ENCODE measurements around the gene CES4A.

The CES4A gene

GRCh38 chr16:66983033-66983432 is 5.4 kb upstream of the CES4A start:
- H3K9me3 ChIP-seq (ENCODE audit: low read length): no peaks in the 10 kb centered on the region
- H3K4me3 ChIP-seq (ENCODE audit: low read depth, low read length, poor library complexity, severe bottlenecking): no peak overlapping the region
- no peak overlapping the region for H3K27ac ChIP-seq (ENCODE audit: low read depth, low read length, poor library complexity, severe bottlenecking)

GRCh38 chr16:66984892-66985311 is 3.5 kb upstream of the CES4A start:
- Histone ChIP-seq H3K79me2 (ENCODE audit: insufficient read depth, low read length) (no peaks in the 10 kb centered on the region), H3K4me3 (ENCODE audit: low read depth, low read length, poor library complexity, severe bottlenecking) (no peak overlapping the region), H3K4me2 (ENCODE audit: low read length) (no peak overlapping the region), H3K27ac (ENCODE audit: low read depth, low read length, poor library complexity, severe bottlenecking) (no peak overlapping the region), H3K9ac (ENCODE audit: low read length) (no peak overlapping the region), H3K4me1 (ENCODE audit: insufficient read depth, low read length, severe bottlenecking) (no peaks in the 10 kb centered on the region), H4K20me1 (ENCODE audit: insufficient read depth, low read length) (no peaks in the 10 kb centered on the region), H3K9me2 (ENCODE audit: low read depth, low read length) (no peaks in the 10 kb centered on the region), H3K9me3 (ENCODE audit: low read length) (no peaks in the 10 kb centered on the region), H2AFZ (ENCODE audit: low read length) (no peak overlapping the region), H3K27me3 (ENCODE audit: insufficient read depth, low read length) (no peaks in the 10 kb centered on the region), H3F3A (ENCODE audit: insufficient read depth, low read length) (no peaks in the 10 kb centered on the region), H3K36me3 (ENCODE audit: insufficient read depth, low read length) (no peaks in the 10 kb centered on the region)
- TF ChIP-seq EZH2 (IDR thresholded peaks at IDR 0.05; ENCODE audit: borderline replicate concordance, low read length) (no peak), CTCF (IDR thresholded peaks at IDR 0.05; ENCODE audit: low read length) (no peak)

More at GRCh38 chr16:66983033-66983432, 5.4 kb upstream of the CES4A start:
- TF ChIP-seq EZH2 (IDR thresholded peaks at IDR 0.05; ENCODE audit: borderline replicate concordance, low read length) (no peak), CTCF (IDR thresholded peaks at IDR 0.05; ENCODE audit: low read length) (no peak)
- Histone ChIP-seq H4K20me1 (ENCODE audit: insufficient read depth, low read length) (no peaks in the 10 kb centered on the region), H3F3A (ENCODE audit: insufficient read depth, low read length) (no peaks in the 10 kb centered on the region), H2AFZ (ENCODE audit: low read length) (no peak overlapping the region), H3K4me2 (ENCODE audit: low read length) (no peak overlapping the region), H3K36me3 (ENCODE audit: insufficient read depth, low read length) (no peaks in the 10 kb centered on the region), H3K9me2 (ENCODE audit: low read depth, low read length) (no peaks in the 10 kb centered on the region), H3K9ac (ENCODE audit: low read length) (no peak overlapping the region), H3K27me3 (ENCODE audit: insufficient read depth, low read length) (no peaks in the 10 kb centered on the region), H3K79me2 (ENCODE audit: insufficient read depth, low read length) (no peaks in the 10 kb centered on the region), H3K4me1 (ENCODE audit: insufficient read depth, low read length, severe bottlenecking) (no peaks in the 10 kb centered on the region)

DNA sequence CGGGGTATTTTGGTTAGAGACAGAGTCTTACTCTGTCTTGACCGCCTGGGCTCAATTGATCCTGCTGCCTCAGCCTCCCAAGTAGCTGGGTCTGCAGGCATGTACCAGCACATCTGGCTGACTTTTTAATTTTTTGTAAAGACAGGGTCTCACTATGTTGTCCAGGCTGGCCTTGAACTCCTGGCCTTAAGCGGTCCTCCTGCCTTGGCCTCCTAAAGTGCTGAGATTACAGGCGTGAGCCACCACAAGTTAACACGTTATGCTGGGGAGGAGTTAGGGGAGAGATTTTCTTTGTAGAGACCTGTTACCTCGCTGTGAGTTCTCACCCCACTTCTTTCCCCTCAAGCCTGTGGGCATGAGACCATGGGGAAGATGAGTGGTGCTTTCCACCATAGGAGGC is 1.8 kb upstream of the CES4A start:
- no peak for TF ChIP-seq EZH2 (IDR thresholded peaks at IDR 0.05; ENCODE audit: borderline replicate concordance, low read length)
- TF ChIP-seq CTCF (IDR thresholded peaks at IDR 0.05; ENCODE audit: low read length): no peak

More for the DNA sequence above, 1.8 kb upstream of the CES4A start:
- H2AFZ ChIP-seq (ENCODE audit: low read length): no peak overlapping the region
- no peaks in the 10 kb centered on the region for H4K20me1 ChIP-seq (ENCODE audit: insufficient read depth, low read length)
- no peak overlapping the region for H3K4me3 ChIP-seq (ENCODE audit: low read depth, low read length, poor library complexity, severe bottlenecking)
- H3K9ac ChIP-seq (ENCODE audit: low read length): no peak overlapping the region
- H3K9me2 ChIP-seq (ENCODE audit: low read depth, low read length): no peaks in the 10 kb centered on the region
- no peak overlapping the region for H3K4me2 ChIP-seq (ENCODE audit: low read length)
- H3F3A ChIP-seq (ENCODE audit: insufficient read depth, low read length): no peaks in the 10 kb centered on the region
- no peaks in the 10 kb centered on the region for H3K9me3 ChIP-seq (ENCODE audit: low read length)
- no peaks in the 10 kb centered on the region for H3K27me3 ChIP-seq (ENCODE audit: insufficient read depth, low read length)
- no peaks in the 10 kb centered on the region for H3K36me3 ChIP-seq (ENCODE audit: insufficient read depth, low read length)
- no peak overlapping the region for H3K27ac ChIP-seq (ENCODE audit: low read depth, low read length, poor library complexity, severe bottlenecking)
- no peaks in the 10 kb centered on the region for H3K4me1 ChIP-seq (ENCODE audit: insufficient read depth, low read length, severe bottlenecking)
- no peaks in the 10 kb centered on the region for H3K79me2 ChIP-seq (ENCODE audit: insufficient read depth, low read length)
